ENCODE results near the gene NGRN.

The NGRN gene

GRCh38 chr15:90239371-90239770 is 26.1 kb upstream of the NGRN start:
- Histone ChIP-seq H3K9me2 (replicated peaks; ENCODE audit: insufficient read depth, low read length) (no peaks in the 10 kb centered on the region), H3K27me3 (ENCODE audit: low read length) (no peaks in the 10 kb centered on the region), H3K4me3 (ENCODE audit: insufficient read depth, low read length, poor library complexity, severe bottlenecking) (no peak overlapping the region), H3K9me3 (ENCODE audit: insufficient read depth, low read length) (no peaks in the 10 kb centered on the region), H3F3A (ENCODE audit: insufficient read depth) (no peaks in the 10 kb centered on the region; the same call in 1 of the 2 replicates), H2AFZ (ENCODE audit: low read depth, low read length, severe bottlenecking) (no peak overlapping the region), H3K27ac (ENCODE audit: low read depth, low read length) (no peak overlapping the region), H3K79me2 (ENCODE audit: insufficient read depth, low read length) (no peaks in the 10 kb centered on the region), H3K9ac (ENCODE audit: low read length) (no peak overlapping the region), H3K36me3 (ENCODE audit: low read length) (no peaks in the 10 kb centered on the region), H3K4me2 (ENCODE audit: low read depth, low read length, poor library complexity, severe bottlenecking) (no peak overlapping the region), H4K20me1 (ENCODE audit: low read depth, low read length) (no peaks in the 10 kb centered on the region)
- TF ChIP-seq CTCF (IDR thresholded peaks at IDR 0.05; ENCODE audit: insufficient read depth, low read length, poor library complexity, severe bottlenecking) (no peak), EZH2phosphoT487 (conservative IDR thresholded peaks at IDR 0.05; ENCODE audit: low read length) (no peak)

GRCh38 chr15:90240856-90241255 is 24.6 kb upstream of the NGRN start:
- Histone ChIP-seq H3K4me3 (ENCODE audit: insufficient read depth, low read length, poor library complexity, severe bottlenecking) (no peak overlapping the region), H3K9me2 (replicated peaks; ENCODE audit: insufficient read depth, low read length) (no peaks in the 10 kb centered on the region), H3K27ac (ENCODE audit: low read depth, low read length) (no peak overlapping the region), H2AFZ (ENCODE audit: low read depth, low read length, severe bottlenecking) (no peak overlapping the region), H3K4me2 (ENCODE audit: low read depth, low read length, poor library complexity, severe bottlenecking) (no peak overlapping the region), H4K20me1 (ENCODE audit: low read depth, low read length) (no peaks in the 10 kb centered on the region), H3F3A (ENCODE audit: insufficient read depth) (no peaks in the 10 kb centered on the region), H3K27me3 (ENCODE audit: low read length) (no peaks in the 10 kb centered on the region), H3K9ac (ENCODE audit: low read length) (no peak overlapping the region), H3K9me3 (ENCODE audit: insufficient read depth, low read length) (no peaks in the 10 kb centered on the region), H3K36me3 (ENCODE audit: low read length) (no peaks in the 10 kb centered on the region), H3K79me2 (ENCODE audit: insufficient read depth, low read length) (no peaks in the 10 kb centered on the region)
- TF ChIP-seq CTCF (IDR thresholded peaks at IDR 0.05; ENCODE audit: insufficient read depth, low read length, poor library complexity, severe bottlenecking) (no peak), EZH2phosphoT487 (conservative IDR thresholded peaks at IDR 0.05; ENCODE audit: low read length) (no peak)

GRCh38 chr15:90241343-90242192 is 23.9 kb upstream of the NGRN start:
- TF ChIP-seq EZH2phosphoT487 (conservative IDR thresholded peaks at IDR 0.05; ENCODE audit: low read length), result no peak
- TF ChIP-seq CTCF (IDR thresholded peaks at IDR 0.05; ENCODE audit: insufficient read depth, low read length, poor library complexity, severe bottlenecking), result no peak
- Histone ChIP-seq H3K79me2 (ENCODE audit: insufficient read depth, low read length) (no peaks in the 10 kb centered on the region), H3K9ac (ENCODE audit: low read length) (no peak overlapping the region), H3K9me2 (replicated peaks; ENCODE audit: insufficient read depth, low read length) (no peaks in the 10 kb centered on the region), H2AFZ (ENCODE audit: low read depth, low read length, severe bottlenecking) (no peak overlapping the region), H3K4me3 (ENCODE audit: insufficient read depth, low read length, poor library complexity, severe bottlenecking) (no peak overlapping the region), H3K4me2 (ENCODE audit: low read depth, low read length, poor library complexity, severe bottlenecking) (no peak overlapping the region), H3F3A (ENCODE audit: insufficient read depth) (no peaks in the 10 kb centered on the region), H4K20me1 (ENCODE audit: low read depth, low read length) (no peaks in the 10 kb centered on the region), H3K36me3 (ENCODE audit: low read length) (no peaks in the 10 kb centered on the region), H3K27me3 (ENCODE audit: low read length) (no peaks in the 10 kb centered on the region), H3K9me3 (ENCODE audit: insufficient read depth, low read length) (no peaks in the 10 kb centered on the region), H3K27ac (ENCODE audit: low read depth, low read length) (no peak overlapping the region)

Measured in SU-DHL-6 (cell line).